ENCODE data around the gene KRTAP17-1.

- TF ChIP-seq CTCF (IDR thresholded peaks at IDR 0.05) (no peak), SIN3A (IDR thresholded peaks at IDR 0.05; ENCODE audit: borderline replicate concordance, insufficient read depth, low read depth, low read length) (no peak), REST (IDR thresholded peaks at IDR 0.05; ENCODE audit: insufficient read depth in 1 of 2, low read depth in 2 of 2, low read length in 1 of 2) (no peak), POLR2AphosphoS5 (IDR thresholded peaks at IDR 0.05; ENCODE audit: low read depth, low read length) (no peak)
Observed at GRCh38 chr17:41302981-41303380, 12.5 kb downstream of the KRTAP17-1 start.

All from Panc1 (cell line).